ENCODE measurements around the gene HOXB3. TPM values are rescaled to one million over a fixed set of nuclear protein-coding genes. Genes with fewer than 3 reads are reported as not detected.

The HOXB3 gene
- total RNA-seq, 4 donors from 2014 or later: 37.0 to 89.3 (median 65.4) TPM

DNA sequence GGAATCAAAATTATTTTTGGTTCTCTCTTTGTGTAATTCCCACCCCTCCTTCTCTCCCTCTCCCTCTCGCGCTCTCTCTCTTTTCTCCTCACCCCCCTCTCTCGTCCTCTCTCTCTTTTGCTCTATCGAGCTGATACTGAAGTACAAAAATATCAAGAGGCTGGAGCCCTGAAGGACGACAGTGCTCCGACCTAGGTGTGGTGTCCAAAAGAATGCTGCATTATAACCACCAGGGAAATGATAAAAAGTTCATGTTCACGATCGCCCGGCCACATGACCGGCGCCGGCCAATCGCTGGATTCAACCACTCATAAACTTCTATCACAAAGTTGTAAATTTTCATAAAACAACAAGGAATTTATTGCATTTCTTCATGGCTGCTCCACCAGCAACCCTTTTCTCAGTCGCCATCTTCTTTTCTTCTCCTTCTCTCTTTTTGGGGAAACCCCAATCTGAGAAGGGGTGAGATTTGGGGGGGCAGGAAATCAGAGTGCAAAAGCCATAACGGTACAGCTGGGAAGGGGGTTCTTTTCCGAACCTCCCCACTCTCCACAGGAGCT is 14.8 kb upstream of the HOXB3 start, which contains the start of gene HOXB6:
Gene HOXB6 (minus strand): TSS at position 217 of the 560 bp plus-strand sequence. CDS start 6,836 bp downstream, outside the sequence.
- peak; percentile 83 to 96 for TF ChIP-seq POLR2A (IDR thresholded peaks at IDR 0.05)
- TF ChIP-seq, protein P1, sequence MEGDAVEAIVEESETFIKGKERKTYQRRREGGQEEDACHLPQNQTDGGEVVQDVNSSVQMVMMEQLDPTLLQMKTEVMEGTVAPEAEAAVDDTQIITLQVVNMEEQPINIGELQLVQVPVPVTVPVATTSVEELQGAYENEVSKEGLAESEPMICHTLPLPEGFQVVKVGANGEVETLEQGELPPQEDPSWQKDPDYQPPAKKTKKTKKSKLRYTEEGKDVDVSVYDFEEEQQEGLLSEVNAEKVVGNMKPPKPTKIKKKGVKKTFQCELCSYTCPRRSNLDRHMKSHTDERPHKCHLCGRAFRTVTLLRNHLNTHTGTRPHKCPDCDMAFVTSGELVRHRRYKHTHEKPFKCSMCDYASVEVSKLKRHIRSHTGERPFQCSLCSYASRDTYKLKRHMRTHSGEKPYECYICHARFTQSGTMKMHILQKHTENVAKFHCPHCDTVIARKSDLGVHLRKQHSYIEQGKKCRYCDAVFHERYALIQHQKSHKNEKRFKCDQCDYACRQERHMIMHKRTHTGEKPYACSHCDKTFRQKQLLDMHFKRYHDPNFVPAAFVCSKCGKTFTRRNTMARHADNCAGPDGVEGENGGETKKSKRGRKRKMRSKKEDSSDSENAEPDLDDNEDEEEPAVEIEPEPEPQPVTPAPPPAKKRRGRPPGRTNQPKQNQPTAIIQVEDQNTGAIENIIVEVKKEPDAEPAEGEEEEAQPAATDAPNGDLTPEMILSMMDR (IDR thresholded peaks at IDR 0.05): peak in 3 of 6 experiments; percentile 41 to 55 (median 46)
- H3K4me1 ChIP-seq: peaks cover 0 to 45% (median 6%) of the 10 kb centered on the region in 4 donors
- DNase-seq: peak in 2 of 3 donors; percentile 87 to 89
- H3K27ac ChIP-seq: peak within 1 kb of the TSS; percentile 44 to 92 (median 86)
- H3K36me3 ChIP-seq: peaks cover 0 to 4% (median 0%) of the 10 kb centered on the region in 3 donors
- no peaks in the 10 kb centered on the region for H3K9me3 ChIP-seq
- H3K27me3 ChIP-seq: no peaks in the 10 kb centered on the region
- H3K4me3 ChIP-seq: peak within 1 kb of the TSS; percentile 4 to 69 (median 52)

- no peaks in the 10 kb centered on the region for H3K9me3 ChIP-seq
- DNase-seq: peak in 2 of 3 donors; percentile 76 to 84
- H3K36me3 ChIP-seq: peaks cover 0 to 4% (median 0%) of the 10 kb centered on the region in 3 donors
- peaks cover 0 to 45% (median 5%) of the 10 kb centered on the region in 4 donors for H3K4me1 ChIP-seq
- no peaks in the 10 kb centered on the region for H3K27me3 ChIP-seq
- TF ChIP-seq, protein P1 (IDR thresholded peaks at IDR 0.05): peak in 2 of 6 experiments; percentile 8 to 22
- TF ChIP-seq POLR2A (IDR thresholded peaks at IDR 0.05): peak; percentile 44 to 55
- peak overlapping the region; percentile 44 to 92 (median 86) for H3K27ac ChIP-seq
- H3K4me3 ChIP-seq: peak overlapping the region; percentile 4 to 69 (median 52)
Observed at GRCh38 chr17:48603959-48604769, 14.1 kb upstream of the HOXB3 start.

GRCh38 chr17:48601539-48602425 is 11.7 kb upstream of the HOXB3 start:
- Histone ChIP-seq H3K36me3 (no peaks in the 10 kb centered on the region), H3K9me3 (no peaks in the 10 kb centered on the region), H3K27me3 (no peaks in the 10 kb centered on the region), H3K4me3 (peak overlapping the region; percentile 16 to 69 (median 52)), H3K27ac (peak overlapping the region in 3 of 4 donors; percentile 37 to 92 (median 69)), H3K4me1 (peaks cover 0 to 53% (median 14%) of the 10 kb centered on the region in 4 donors)
- no peak for TF ChIP-seq POLR2A (IDR thresholded peaks at IDR 0.05)
- peak in 2 of 3 donors; percentile 78 to 80 for DNase-seq

- Histone ChIP-seq H3K4me3 (peak overlapping the region in 3 of 4 donors; percentile 4 to 69 (median 61)), H3K36me3 (peaks cover 0 to 5% (median 0%) of the 10 kb centered on the region in 3 donors), H3K27me3 (no peaks in the 10 kb centered on the region), H3K4me1 (peaks cover 0 to 59% (median 16%) of the 10 kb centered on the region in 4 donors), H3K27ac (peak overlapping the region in 3 of 4 donors; percentile 37 to 69 (median 53)), H3K9me3 (no peaks in the 10 kb centered on the region)
- TF ChIP-seq, protein P1 (IDR thresholded peaks at IDR 0.05): no peak
- TF ChIP-seq POLR2A (IDR thresholded peaks at IDR 0.05): no peak
- no peak for DNase-seq
Observed at GRCh38 chr17:48601207-48601538, 11.1 kb upstream of the HOXB3 start.

GRCh38 chr17:48600244-48601098 is 10.4 kb upstream of the HOXB3 start:
- Histone ChIP-seq H3K36me3 (peaks cover 0 to 10% (median 0%) of the 10 kb centered on the region in 3 donors), H3K4me3 (peak overlapping the region in 1 of 4 donors; percentile 61), H3K4me1 (peaks cover 0 to 59% (median 16%) of the 10 kb centered on the region in 4 donors), H3K9me3 (no peaks in the 10 kb centered on the region), H3K27me3 (no peaks in the 10 kb centered on the region), H3K27ac (peak overlapping the region in 2 of 4 donors; percentile 53 to 69)
- DNase-seq: no peak
- no peak for TF ChIP-seq POLR2A (IDR thresholded peaks at IDR 0.05)
- TF ChIP-seq, protein P1 (IDR thresholded peaks at IDR 0.05): no peak

All from Peyer's patch (tissue), 4 donors.